ENCODE measurements around the gene MLLT1. TPM values are rescaled to one million over a fixed set of nuclear protein-coding genes. Genes with fewer than 3 reads are reported as not detected.

MLLT1 gene
- total and polyA plus RNA-seq, 4 donors: 2.1 to 15.6 (median 7.3) TPM

- no peak for DNase-seq (ENCODE audit: low spot score)
- Histone ChIP-seq H3K4me3 (ENCODE audit: low read depth in 1 of 3, low read length in 3 of 3) (no peak overlapping the region), H3K27ac (ENCODE audit: low read depth in 1 of 2, low read length in 2 of 2) (no peak overlapping the region), H3K36me3 (ENCODE audit: control insufficient read depth in 4 of 4, insufficient read depth in 3 of 4, low read depth in 1 of 4, low read length in 3 of 4) (peaks cover 9 to 56% (median 14%) of the 10 kb centered on the region in 4 donors), H3K9ac (ENCODE audit: low read depth in 1 of 2, low read length in 2 of 2) (no peak overlapping the region), H3K4me1 (ENCODE audit: control insufficient read depth in 4 of 4, insufficient read depth in 4 of 4, low read length in 3 of 4) (peaks cover 6 to 30% (median 22%) of the 10 kb centered on the region in 4 donors), H3K27me3 (ENCODE audit: control insufficient read depth in 4 of 4, insufficient read depth in 4 of 4, low read length in 3 of 4) (no peaks in the 10 kb centered on the region), H3K9me3 (ENCODE audit: control insufficient read depth in 4 of 4, low read length in 3 of 4) (no peaks in the 10 kb centered on the region)
- 93% methylated on average over 17 of the region's 17 CpGs for WGBS
- TF ChIP-seq JUND (IDR thresholded peaks at IDR 0.05): no peak
- TF ChIP-seq HNF4G (IDR thresholded peaks at IDR 0.05): no peak
- TF ChIP-seq, protein P1, sequence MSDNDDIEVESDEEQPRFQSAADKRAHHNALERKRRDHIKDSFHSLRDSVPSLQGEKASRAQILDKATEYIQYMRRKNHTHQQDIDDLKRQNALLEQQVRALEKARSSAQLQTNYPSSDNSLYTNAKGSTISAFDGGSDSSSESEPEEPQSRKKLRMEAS (IDR thresholded peaks at IDR 0.05): no peak
- no peak for TF ChIP-seq FOXA2 (IDR thresholded peaks at IDR 0.05)
- TF ChIP-seq REST (IDR thresholded peaks at IDR 0.05): no peak
- TF ChIP-seq NR2F2 (IDR thresholded peaks at IDR 0.05): no peak
- no peak for TF ChIP-seq TAF1 (conservative IDR thresholded peaks at IDR 0.05)
- no peak for TF ChIP-seq HNF4A (conservative IDR thresholded peaks at IDR 0.05)
- no peak for TF ChIP-seq FOXA1 (IDR thresholded peaks at IDR 0.05)
- TF ChIP-seq, protein P2, sequence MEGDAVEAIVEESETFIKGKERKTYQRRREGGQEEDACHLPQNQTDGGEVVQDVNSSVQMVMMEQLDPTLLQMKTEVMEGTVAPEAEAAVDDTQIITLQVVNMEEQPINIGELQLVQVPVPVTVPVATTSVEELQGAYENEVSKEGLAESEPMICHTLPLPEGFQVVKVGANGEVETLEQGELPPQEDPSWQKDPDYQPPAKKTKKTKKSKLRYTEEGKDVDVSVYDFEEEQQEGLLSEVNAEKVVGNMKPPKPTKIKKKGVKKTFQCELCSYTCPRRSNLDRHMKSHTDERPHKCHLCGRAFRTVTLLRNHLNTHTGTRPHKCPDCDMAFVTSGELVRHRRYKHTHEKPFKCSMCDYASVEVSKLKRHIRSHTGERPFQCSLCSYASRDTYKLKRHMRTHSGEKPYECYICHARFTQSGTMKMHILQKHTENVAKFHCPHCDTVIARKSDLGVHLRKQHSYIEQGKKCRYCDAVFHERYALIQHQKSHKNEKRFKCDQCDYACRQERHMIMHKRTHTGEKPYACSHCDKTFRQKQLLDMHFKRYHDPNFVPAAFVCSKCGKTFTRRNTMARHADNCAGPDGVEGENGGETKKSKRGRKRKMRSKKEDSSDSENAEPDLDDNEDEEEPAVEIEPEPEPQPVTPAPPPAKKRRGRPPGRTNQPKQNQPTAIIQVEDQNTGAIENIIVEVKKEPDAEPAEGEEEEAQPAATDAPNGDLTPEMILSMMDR (IDR thresholded peaks at IDR 0.05; ENCODE audit: low read depth, low read length, missing input control): no peak
- TF ChIP-seq RAD21 (IDR thresholded peaks at IDR 0.05): no peak
- TF ChIP-seq GABPA (IDR thresholded peaks at IDR 0.05 in 1 of 2, conservative IDR thresholded peaks at IDR 0.05 in 1 of 2): no peak
- TF ChIP-seq EGR1 (IDR thresholded peaks at IDR 0.05; ENCODE audit: low read depth in 2 of 2): no peak
- no peak for TF ChIP-seq ZBTB33 (IDR thresholded peaks at IDR 0.05)
- TF ChIP-seq SP1 (IDR thresholded peaks at IDR 0.05): no peak
These were observed 58.4 kb downstream of the MLLT1 start for GRCh38 chr19:6221220-6221877.
